HG02610 (cell line): ENCODE data around the gene EPS8L3.
"Not testable (repeated sequence)": the region's sequence is repeated elsewhere in the genome, so short reads cannot be mapped to it uniquely, and the experiment has no call there.

Source experiments
- ATAC-seq: cut with Tn5 transposase; IDR thresholded peaks from one replicate; pipeline ENCODE4 v1.9.1; 2021; ENCODE audit warnings: mild to moderate bottlenecking, moderate library complexity; ENCODE audit not compliant: unreplicated experiment

Gene EPS8L3

GRCh38 chr1:109711593-109712320, 52.0 kb downstream of the EPS8L3 start, which contains the start of gene GSTM5:
Gene GSTM5, plus strand, starts transcription at chr1:109712251. Its CDS starts 62 bp downstream, at chr1:109712313.
- not testable (repeated sequence) for ATAC-seq

GRCh38 chr1:109709822-109710221, 53.9 kb downstream of the EPS8L3 start:
- not testable (repeated sequence) for ATAC-seq

GRCh38 chr1:109708949-109709348, 54.8 kb downstream of the EPS8L3 start:
- not testable (repeated sequence) for ATAC-seq

- ATAC-seq: no peak
Observed at GRCh38 chr1:109705411-109705810, 58.3 kb downstream of the EPS8L3 start.

- ATAC-seq: no peak
Observed at GRCh38 chr1:109704173-109704572, 59.5 kb downstream of the EPS8L3 start.

GRCh38 chr1:109702940-109703339, 60.8 kb downstream of the EPS8L3 start:
- not testable (repeated sequence) for ATAC-seq
